ENCODE measurements around the gene CUBN. TPM values are rescaled to one million over a fixed set of nuclear protein-coding genes. Genes with fewer than 3 reads are reported as not detected.

The CUBN gene
- total RNA-seq, 1 experiment from 2014 or later = 0.80 TPM

- Histone ChIP-seq H3K36me3 (ENCODE audit: low read depth, low read length) (no peaks in the 10 kb centered on the region), H4K20me1 (ENCODE audit: low read length) (no peaks in the 10 kb centered on the region), H3K4me2 (ENCODE audit: low read length) (no peak overlapping the region), H3K4me3 (ENCODE audit: low read length) (no peak overlapping the region), H3F3A (ENCODE audit: low read length, unreplicated experiment) (no peaks in the 10 kb centered on the region), H3K9me3 (ENCODE audit: low read length) (no peaks in the 10 kb centered on the region), H2AFZ (ENCODE audit: low read length) (no peak overlapping the region), H3K4me1 (ENCODE audit: insufficient read depth, low read length) (no peaks in the 10 kb centered on the region), H3K27me3 (ENCODE audit: low read length) (no peaks in the 10 kb centered on the region), H3K27ac (ENCODE audit: low read length) (no peak overlapping the region), H3K9me2 (replicated peaks; ENCODE audit: low read length) (no peaks in the 10 kb centered on the region), H3K79me2 (ENCODE audit: low read length) (no peaks in the 10 kb centered on the region), H3K9ac (ENCODE audit: low read length) (no peak overlapping the region)
- DNase-seq (no peak), ATAC-seq (no peak)
- TF ChIP-seq CTCF (conservative IDR thresholded peaks at IDR 0.05; ENCODE audit: low read depth, low read length) = no peak
- no peak for TF ChIP-seq EZH2 (IDR thresholded peaks at IDR 0.05; ENCODE audit: low read length, unreplicated experiment)
- CTCF ChIA-PET = no interaction called here
- intact Hi-C loops (cut with micrococcal nuclease) = no loop called here
- POLR2A ChIA-PET (ENCODE audit: unreplicated experiment) = no interaction called here
- BruUV-seq (replicated peaks) = no TSS peak
These were observed 152.8 kb downstream of the CUBN start for GRCh38 chr10:16976803-16977202.

- H3K4me3 ChIP-seq (ENCODE audit: low read length) = no peak overlapping the region
- ChIA-PET POLR2A (ENCODE audit: unreplicated experiment) (no interaction called here), CTCF (no interaction called here)
- H3F3A ChIP-seq (ENCODE audit: low read length, unreplicated experiment) = no peaks in the 10 kb centered on the region
- no peak for TF ChIP-seq EZH2 (IDR thresholded peaks at IDR 0.05; ENCODE audit: low read length, unreplicated experiment)
- no peak for TF ChIP-seq CTCF (conservative IDR thresholded peaks at IDR 0.05; ENCODE audit: low read depth, low read length)
- TF ChIP-seq EZH2phosphoT487 (IDR thresholded peaks at IDR 0.05; ENCODE audit: borderline replicate concordance, low read length) = no peak
- H3K27me3 ChIP-seq (ENCODE audit: low read length) = no peaks in the 10 kb centered on the region
- H3K4me2 ChIP-seq (ENCODE audit: low read length) = no peak overlapping the region
- BruUV-seq (replicated peaks) = no TSS peak
- H3K36me3 ChIP-seq (ENCODE audit: low read depth, low read length) = no peaks in the 10 kb centered on the region
- DNase-seq (no peak), ATAC-seq (no peak)
- no peaks in the 10 kb centered on the region for H3K9me2 ChIP-seq (replicated peaks; ENCODE audit: low read length)
- no peaks in the 10 kb centered on the region for H3K4me1 ChIP-seq (ENCODE audit: insufficient read depth, low read length)
- H3K9ac ChIP-seq (ENCODE audit: low read length) = no peak overlapping the region
- no peak overlapping the region for H3K27ac ChIP-seq (ENCODE audit: low read length)
- H3K79me2 ChIP-seq (ENCODE audit: low read length) = no peaks in the 10 kb centered on the region
- intact Hi-C loops (cut with micrococcal nuclease) = no loop called here
- H4K20me1 ChIP-seq (ENCODE audit: low read length) = no peaks in the 10 kb centered on the region
- no peak overlapping the region for H2AFZ ChIP-seq (ENCODE audit: low read length)
- H3K9me3 ChIP-seq (ENCODE audit: low read length) = no peaks in the 10 kb centered on the region
These were observed 154.4 kb downstream of the CUBN start for GRCh38 chr10:16975188-16975587.

- no TSS peak for BruUV-seq (replicated peaks)
These were observed 161.1 kb downstream of the CUBN start for GRCh38 chr10:16968416-16969041.

More at GRCh38 chr10:16968416-16969041, 161.1 kb downstream of the CUBN start:
- H3K27ac ChIP-seq (ENCODE audit: low read length) = no peak overlapping the region
- no peaks in the 10 kb centered on the region for H4K20me1 ChIP-seq (ENCODE audit: low read length)
- H3K4me2 ChIP-seq (ENCODE audit: low read length) = peak overlapping the region; percentile 28; the same call in 1 of the 2 replicates
- no peak overlapping the region for H3K9ac ChIP-seq (ENCODE audit: low read length)
- H3K9me2 ChIP-seq (replicated peaks; ENCODE audit: low read length) = no peaks in the 10 kb centered on the region
- H3K27me3 ChIP-seq (ENCODE audit: low read length) = no peaks in the 10 kb centered on the region
- no peaks in the 10 kb centered on the region for H3F3A ChIP-seq (ENCODE audit: low read length, unreplicated experiment)
- H3K4me1 ChIP-seq (ENCODE audit: insufficient read depth, low read length) = peaks cover 33% of the 10 kb centered on the region
- TF ChIP-seq CTCF (conservative IDR thresholded peaks at IDR 0.05; ENCODE audit: low read depth, low read length) = no peak
- no peak for TF ChIP-seq EZH2phosphoT487 (IDR thresholded peaks at IDR 0.05; ENCODE audit: borderline replicate concordance, low read length)
- no peak overlapping the region for H3K4me3 ChIP-seq (ENCODE audit: low read length)
- POLR2A ChIA-PET (ENCODE audit: unreplicated experiment) = no interaction called here
- H3K9me3 ChIP-seq (ENCODE audit: low read length) = no peaks in the 10 kb centered on the region
- CTCF ChIA-PET = no interaction called here
- intact Hi-C loops (cut with micrococcal nuclease) = loop anchor here (5.0 to 10.0 kb wide), 2 partner anchors 59 to 106 kb away; no protein-coding TSS in a partner anchor
- H2AFZ ChIP-seq (ENCODE audit: low read length) = no peak overlapping the region
- H3K36me3 ChIP-seq (ENCODE audit: low read depth, low read length) = no peaks in the 10 kb centered on the region
- ATAC-seq (peak; percentile 46), DNase-seq (peak; percentile 64)
- no peaks in the 10 kb centered on the region for H3K79me2 ChIP-seq (ENCODE audit: low read length)
